Spleen (tissue), 11 donors: ENCODE measurements around the gene DLX2. TPM values are rescaled to one million over a fixed set of nuclear protein-coding genes. Genes with fewer than 3 reads are reported as not detected.

ENCODE experiments used
- DNase-seq: peaks from one replicate; pipeline ENCODE4 v3.0.0-alpha.2; 2020
- H3K27ac ChIP-seq, 8 donors: fragments of 200-600 bp; sonication (generic) in 7 of 8; 1 replicate in 4 of 8; 2 replicates in 4 of 8; pipeline versions ENCODE4 v1.5.0 to v1.8.0; 2016 to 2021; ENCODE audit warnings: inconsistent platforms in 4 of 8, mild to moderate bottlenecking in 4 of 8, moderate library complexity in 1 of 8
- H3K27me3 ChIP-seq, 7 donors: fragments of 200-600 bp; sonication (generic) in 6 of 7; replicated peaks in 1 of 7; 1 replicate in 4 of 7; 2 replicates in 3 of 7; pipeline versions ENCODE4 v1.5.0 to v1.8.0; 2016 to 2021; ENCODE audit warnings: inconsistent platforms in 3 of 7, mild to moderate bottlenecking in 1 of 7
- H3K36me3 ChIP-seq, 6 donors: fragments of 200-600 bp; sonication (generic) in 5 of 6; 1 replicate in 4 of 6; 2 replicates in 2 of 6; pipeline versions ENCODE4 v1.5.0 to v1.8.0; 2016 to 2021; ENCODE audit warnings: inconsistent platforms in 2 of 6
- H3K4me1 ChIP-seq, 6 donors: fragments of 200-600 bp; sonication (generic) in 5 of 6; 1 replicate in 3 of 6; 2 replicates in 3 of 6; pipeline versions ENCODE4 v1.5.0 to v1.8.0; 2016 to 2021; ENCODE audit warnings: inconsistent platforms in 3 of 6
- H3K4me3 ChIP-seq, 8 donors: fragments of 200-600 bp; sonication (generic) in 7 of 8; 1 replicate in 4 of 8; 2 replicates in 4 of 8; pipeline versions ENCODE4 v1.5.0 to v1.8.0; 2016 to 2021; ENCODE audit warnings: inconsistent platforms in 4 of 8, mild to moderate bottlenecking in 4 of 8, moderate library complexity in 2 of 8
- H3K9me3 ChIP-seq, 8 donors: fragments of 200-600 bp; sonication (generic) in 7 of 8; 1 replicate in 4 of 8; 2 replicates in 4 of 8; pipeline versions ENCODE4 v1.5.0 to v1.8.0; 2016 to 2021; ENCODE audit warnings: inconsistent platforms in 4 of 8
- CTCF ChIP-seq, 11 experiments: fragments of 200-600 bp in 7 of 11; fragments of 450-650 bp in 4 of 11; sonication (generic) in 4 of 11; IDR thresholded peaks in 8 of 11; conservative IDR thresholded peaks in 3 of 11; 1 replicate in 7 of 11; 2 replicates in 4 of 11; pipeline versions ENCODE4 v1.4.0 to v1.8.0; 2016 to 2021; ENCODE audit warnings: antibody characterized with exemption in 11 of 11, inconsistent platforms in 4 of 11, mild to moderate bottlenecking in 1 of 11
- POLR2A ChIP-seq, 3 donors: fragments of 450-650 bp; IDR thresholded peaks; one replicate each; pipeline ENCODE4 v1.5.1; 2017; ENCODE audit warnings: antibody characterized with exemption in 3 of 3, mild to moderate bottlenecking in 1 of 3
- POLR2AphosphoS5 ChIP-seq, 3 donors: sonication (generic); formaldehyde crosslinking; IDR thresholded peaks; one replicate each; pipeline ENCODE4 v1.5.1; 2017; ENCODE audit warnings: antibody characterized with exemption in 3 of 3
- WGBS, 5 donors: extraction: QIAGEN DNeasy Blood & Tissue Kit in 3 of 5; methylation state at CpG; one replicate each; pipeline versions ENCODE4 v1.1.5 to v1.1.7; 2013 to 2018; 5-methylcytosine and 5-hydroxymethylcytosine counted together
- intact Hi-C: fragments of 100-400 bp; cut with DNase I; formaldehyde crosslinking; loops from one replicate; pipeline ENCODE4 v1.15.0; 2023; ENCODE audit warnings: low total_unique reads
- polyA plus RNA-seq, 3 donors: library from polyadenylated mRNA; stranded (reverse); fragments of 200-250 nt; gene quantifications; one replicate each; pipeline ENCODE4 v1.2.1, GENCODE V29; 2013
- total RNA-seq, 7 donors: library from RNA; depleted of rRNA in 3 of 7; stranded (reverse); fragments of >200 nt in 3 of 7; fragmentation: NEBNext Ultra II Directional in 4 of 7; extraction: Animal tissue kit (Norgen Biotek cat#: 25700) in 4 of 7; gene quantifications; one replicate each; pipeline versions ENCODE4 v1.1.0 to v1.2.1, GENCODE V29; 2016 to 2021
- donor health status: healthy with polysubstance abuse.
- donor health status: DM: no; HTN: no; CAD: no; lungs with moderate emphysema.
- donor health status: DM: no; HTN: no; CAD: no.
- donor health status: Bipolar disorder and iron deficiency.
- donor health status: healthy.
- donor health status: DM: no; HTN: no; CAD: no.
- donor health status: DM: yes; HTN: yes; CAD: no.

DLX2 gene
- total and polyA plus RNA-seq, 10 donors: 0.06 TPM; not detected in 9

- WGBS, 5 donors: 84 to 92% (median 90%) methylated on average over 5 of the region's 5 CpGs
- H3K27ac ChIP-seq: no peak overlapping the region
- H3K9me3 ChIP-seq: peaks cover 0 to 11% (median 0%) of the 10 kb centered on the region in 8 donors
- no peak for TF ChIP-seq POLR2AphosphoS5 (IDR thresholded peaks at IDR 0.05)
- TF ChIP-seq CTCF (IDR thresholded peaks at IDR 0.05 in 8 of 11, conservative IDR thresholded peaks at IDR 0.05 in 3 of 11): no peak
- intact Hi-C loops: no loop called here
- DNase-seq: no peak
- no peak overlapping the region for H3K4me3 ChIP-seq
- H3K4me1 ChIP-seq: no peaks in the 10 kb centered on the region
- H3K27me3 ChIP-seq: peaks cover 0 to 4% (median 0%) of the 10 kb centered on the region in 7 donors
- no peaks in the 10 kb centered on the region for H3K36me3 ChIP-seq
Observed at GRCh38 chr2:172131713-172132555, 29.2 kb upstream of the DLX2 start.

- intact Hi-C loops: loop anchor here (10.0 kb wide), 1 partner anchor 525 kb away; no protein-coding TSS in a partner anchor
- no peak overlapping the region for H3K4me3 ChIP-seq
- no peak for DNase-seq
Observed at GRCh38 chr2:172129404-172129803, 26.7 kb upstream of the DLX2 start.

GRCh38 chr2:172128484-172128883, 25.8 kb upstream of the DLX2 start:
- no peak overlapping the region for H3K4me3 ChIP-seq
- no peak for TF ChIP-seq CTCF (IDR thresholded peaks at IDR 0.05 in 8 of 11, conservative IDR thresholded peaks at IDR 0.05 in 3 of 11)
- no peak for TF ChIP-seq POLR2AphosphoS5 (IDR thresholded peaks at IDR 0.05)
- no peak for TF ChIP-seq POLR2A (IDR thresholded peaks at IDR 0.05)
- H3K9me3 ChIP-seq: peaks cover 0 to 11% (median 0%) of the 10 kb centered on the region in 8 donors
- H3K27ac ChIP-seq: no peak overlapping the region
- H3K36me3 ChIP-seq: no peaks in the 10 kb centered on the region
- DNase-seq: no peak
- H3K4me1 ChIP-seq: no peaks in the 10 kb centered on the region
- H3K27me3 ChIP-seq: peaks cover 0 to 4% (median 0%) of the 10 kb centered on the region in 7 donors
- intact Hi-C loops: loop anchor here (10.0 kb wide), 1 partner anchor 524 kb away; no protein-coding TSS in a partner anchor

More at GRCh38 chr2:172129404-172129803, 26.7 kb upstream of the DLX2 start:
- H3K9me3 ChIP-seq: peaks cover 0 to 11% (median 0%) of the 10 kb centered on the region in 8 donors
- no peaks in the 10 kb centered on the region for H3K36me3 ChIP-seq
- H3K27me3 ChIP-seq: peaks cover 0 to 4% (median 0%) of the 10 kb centered on the region in 7 donors
- H3K27ac ChIP-seq: no peak overlapping the region
- no peak for TF ChIP-seq POLR2A (IDR thresholded peaks at IDR 0.05)
- no peak for TF ChIP-seq POLR2AphosphoS5 (IDR thresholded peaks at IDR 0.05)
- TF ChIP-seq CTCF (IDR thresholded peaks at IDR 0.05 in 8 of 11, conservative IDR thresholded peaks at IDR 0.05 in 3 of 11): no peak
- no peaks in the 10 kb centered on the region for H3K4me1 ChIP-seq

- no peaks in the 10 kb centered on the region for H3K36me3 ChIP-seq
- WGBS, 5 donors: 82 to 95% (median 84%) methylated on average over 2 of the region's 2 CpGs
- intact Hi-C loops: loop anchor here (10.0 kb wide), 1 partner anchor 515 kb away; no protein-coding TSS in a partner anchor
- peaks cover 0 to 11% (median 0%) of the 10 kb centered on the region in 7 donors for H3K27me3 ChIP-seq
- TF ChIP-seq POLR2AphosphoS5 (IDR thresholded peaks at IDR 0.05): no peak
- no peak for TF ChIP-seq POLR2A (IDR thresholded peaks at IDR 0.05)
- TF ChIP-seq CTCF (IDR thresholded peaks at IDR 0.05 in 8 of 11, conservative IDR thresholded peaks at IDR 0.05 in 3 of 11): no peak
- H3K4me1 ChIP-seq: no peaks in the 10 kb centered on the region
- H3K27ac ChIP-seq: no peak overlapping the region
- H3K9me3 ChIP-seq: no peaks in the 10 kb centered on the region
- no peak for DNase-seq
- H3K4me3 ChIP-seq: no peak overlapping the region
Observed at GRCh38 chr2:172120118-172120517, 17.4 kb upstream of the DLX2 start.
